Neural progenitor cell (in vitro differentiated cells): ENCODE measurements around the gene DNAJB12. TPM values are rescaled to one million over a fixed set of nuclear protein-coding genes. Genes with fewer than 3 reads are reported as not detected.

Experiments
- DNase-seq: peaks from one replicate; pipeline ENCODE4 v3.0.0-alpha.2; 2016; ENCODE audit warnings: low spot score
- H2AFZ ChIP-seq: fragments of 200-600 bp; sonication (generic); replicated peaks from 2 replicates; pipeline ENCODE4 v1.6.1; 2016; ENCODE audit warnings: antibody characterized with exemption
- H3F3A ChIP-seq: fragments of 200-600 bp; sonication (generic); 2 replicates; pipeline ENCODE4 v1.6.1; 2016; ENCODE audit warnings: antibody characterized with exemption, low read depth
- H3K27ac ChIP-seq: fragments of 200-600 bp; sonication (generic); 2 replicates; pipeline ENCODE4 v1.5.1; 2016; ENCODE audit warnings: mild to moderate bottlenecking
- H3K27me3 ChIP-seq: fragments of 200-600 bp; sonication (generic); 2 replicates; pipeline ENCODE4 v1.6.1; 2016; ENCODE audit warnings: mild to moderate bottlenecking, moderate library complexity
- H3K36me3 ChIP-seq: fragments of 200-600 bp; sonication (generic); 2 replicates; pipeline ENCODE4 v1.5.1; 2016
- H3K4me1 ChIP-seq: fragments of 200-600 bp; sonication (generic); 2 replicates; pipeline ENCODE4 v1.6.1; 2016; ENCODE audit warnings: mixed run types
- H3K4me2 ChIP-seq: fragments of 200-600 bp; sonication (generic); 2 replicates; pipeline ENCODE4 v1.6.1; 2016
- H3K4me3 ChIP-seq: fragments of 200-600 bp; sonication (generic); 2 replicates; pipeline ENCODE4 v1.5.1; 2016
- H3K79me2 ChIP-seq: fragments of 200-600 bp; sonication (generic); 2 replicates; pipeline ENCODE4 v1.6.1; 2016; ENCODE audit warnings: low read depth
- H3K9ac ChIP-seq: fragments of 200-600 bp; sonication (generic); 2 replicates; pipeline ENCODE4 v1.6.1; 2016
- H3K9me3 ChIP-seq: fragments of 200-600 bp; sonication (generic); 2 replicates; pipeline ENCODE4 v1.5.1; 2016; ENCODE audit warnings: low read depth
- H4K20me1 ChIP-seq: fragments of 200-600 bp; sonication (generic); 2 replicates; pipeline ENCODE4 v1.6.1; 2016; ENCODE audit warnings: low read depth
- H3K27ac Mint-ChIP-seq: 3 replicates; pipeline ENCODE4 v1.8.0; 2021; ENCODE audit warnings: mixed read lengths
- H3K27me3 Mint-ChIP-seq: 2 replicates; pipeline ENCODE4 v1.8.0; 2022; ENCODE audit warnings: low read depth, mild to moderate bottlenecking, inconsistent platforms, moderate library complexity, mixed read lengths; ENCODE audit not compliant: insufficient read depth
- H3K36me3 Mint-ChIP-seq: 3 replicates; pipeline ENCODE4 v1.8.0; 2021; ENCODE audit warnings: mixed read lengths
- H3K4me1 Mint-ChIP-seq: 3 replicates; pipeline ENCODE4 v1.8.0; 2021; ENCODE audit warnings: mixed read lengths
- H3K4me3 Mint-ChIP-seq: 3 replicates; pipeline ENCODE4 v1.8.0; 2021; ENCODE audit warnings: mild to moderate bottlenecking, moderate library complexity, mixed read lengths
- H3K9me3 Mint-ChIP-seq: 3 replicates; pipeline ENCODE4 v1.8.0; 2020; ENCODE audit warnings: mixed read lengths
- CTCF ChIP-seq: fragments of 200-600 bp; sonication (generic); IDR thresholded peaks from 2 replicates; pipeline ENCODE4 v1.5.1; 2017; ENCODE audit warnings: antibody characterized with exemption, mild to moderate bottlenecking
- EZH2 ChIP-seq: fragments of 200-600 bp; sonication (generic); IDR thresholded peaks from 2 replicates; pipeline ENCODE4 v1.6.1; 2017; ENCODE audit warnings: antibody characterized with exemption, mild to moderate bottlenecking, moderate library complexity
- EZH2phosphoT487 ChIP-seq: fragments of 200-600 bp; sonication (generic); IDR thresholded peaks from 2 replicates; pipeline ENCODE4 v1.6.1; 2017; ENCODE audit warnings: antibody characterized with exemption
- total RNA-seq: library from RNA; depleted of rRNA; stranded (reverse); fragments of >200 nt; gene quantifications from 2 replicates; pipeline ENCODE4 v1.2.3, GENCODE V29; 2015; ENCODE audit warnings: low replicate concordance

The DNAJB12 gene
- total RNA-seq, 1 donor from 2014 or later, result 8.8 TPM

GRCh38 chr10:72389716-72390115 is 35.0 kb upstream of the DNAJB12 start:
- peaks cover 7% of the 10 kb centered on the region for H3K36me3 Mint-ChIP-seq
- no peaks in the 10 kb centered on the region for H3K27me3 ChIP-seq
- H3K27ac ChIP-seq, result no peak overlapping the region
- no peak overlapping the region for H3K4me2 ChIP-seq
- DNase-seq, result no peak
- H3K4me3 ChIP-seq, result no peak overlapping the region
- no peak overlapping the region for H3K9ac ChIP-seq
- H3K9me3 Mint-ChIP-seq, result no peaks in the 10 kb centered on the region
- no peaks in the 10 kb centered on the region for H3K79me2 ChIP-seq
- H2AFZ ChIP-seq, result no peak overlapping the region
- no peak overlapping the region for H3K4me3 Mint-ChIP-seq
- peaks cover 6% of the 10 kb centered on the region for H3F3A ChIP-seq
- H4K20me1 ChIP-seq, result no peaks in the 10 kb centered on the region
- H3K4me1 Mint-ChIP-seq, result peaks cover 23% of the 10 kb centered on the region
- no peak for TF ChIP-seq EZH2phosphoT487
- TF ChIP-seq CTCF, result no peak
- no peak for TF ChIP-seq EZH2
- no peak overlapping the region for H3K27ac Mint-ChIP-seq
- H3K4me1 ChIP-seq, result peaks cover 4% of the 10 kb centered on the region
- no peaks in the 10 kb centered on the region for H3K9me3 ChIP-seq
- H3K36me3 ChIP-seq, result no peaks in the 10 kb centered on the region
- peaks cover under 1% of the 10 kb centered on the region for H3K27me3 Mint-ChIP-seq

- H3K4me2 ChIP-seq, result no peak overlapping the region
- H3K9ac ChIP-seq, result no peak overlapping the region
- H3K4me1 Mint-ChIP-seq, result peaks cover 23% of the 10 kb centered on the region
- H3K9me3 Mint-ChIP-seq, result no peaks in the 10 kb centered on the region
- H3K4me1 ChIP-seq, result peaks cover 4% of the 10 kb centered on the region
- no peak overlapping the region for H2AFZ ChIP-seq
- no peak overlapping the region for H3K27ac ChIP-seq
- no peak overlapping the region for H3K4me3 ChIP-seq
- no peaks in the 10 kb centered on the region for H3K27me3 Mint-ChIP-seq
- peaks cover 6% of the 10 kb centered on the region for H3F3A ChIP-seq
- H3K36me3 ChIP-seq, result no peaks in the 10 kb centered on the region
- no peak for DNase-seq
- H4K20me1 ChIP-seq, result no peaks in the 10 kb centered on the region
- H3K4me3 Mint-ChIP-seq, result no peak overlapping the region
- TF ChIP-seq EZH2phosphoT487, result no peak
- TF ChIP-seq CTCF, result no peak
- TF ChIP-seq EZH2, result no peak
- H3K36me3 Mint-ChIP-seq, result peaks cover 6% of the 10 kb centered on the region
- no peaks in the 10 kb centered on the region for H3K27me3 ChIP-seq
- no peaks in the 10 kb centered on the region for H3K79me2 ChIP-seq
- no peaks in the 10 kb centered on the region for H3K9me3 ChIP-seq
- H3K27ac Mint-ChIP-seq, result no peak overlapping the region
These were observed 34.3 kb upstream of the DNAJB12 start for GRCh38 chr10:72389014-72389413.

GRCh38 chr10:72388062-72388461 is 33.3 kb upstream of the DNAJB12 start:
- H4K20me1 ChIP-seq, result no peaks in the 10 kb centered on the region
- no peak overlapping the region for H3K4me3 ChIP-seq
- no peaks in the 10 kb centered on the region for H3K79me2 ChIP-seq
- H3K4me2 ChIP-seq, result no peak overlapping the region
- no peaks in the 10 kb centered on the region for H3K36me3 ChIP-seq
- Mint-ChIP-seq H3K27ac (no peak overlapping the region), H3K4me3 (no peak overlapping the region), H3K27me3 (no peaks in the 10 kb centered on the region), H3K36me3 (peaks cover 6% of the 10 kb centered on the region), H3K4me1 (peaks cover 23% of the 10 kb centered on the region), H3K9me3 (no peaks in the 10 kb centered on the region)
- no peak for DNase-seq
- H3K9me3 ChIP-seq, result no peaks in the 10 kb centered on the region
- no peak for TF ChIP-seq EZH2phosphoT487
- no peak for TF ChIP-seq CTCF
- no peak for TF ChIP-seq EZH2
- H3K27me3 ChIP-seq, result no peaks in the 10 kb centered on the region
- H3F3A ChIP-seq, result peaks cover 6% of the 10 kb centered on the region
- no peak overlapping the region for H2AFZ ChIP-seq
- H3K27ac ChIP-seq, result no peak overlapping the region
- H3K4me1 ChIP-seq, result peaks cover 4% of the 10 kb centered on the region
- no peak overlapping the region for H3K9ac ChIP-seq
